ENCODE measurements around the gene DEFB121.
"Not testable (repeated sequence)": the region's sequence is repeated elsewhere in the genome, so short reads cannot be mapped to it uniquely, and the experiment has no call there.

The DEFB121 gene

GRCh38 chr20:31364272-31364671 lies 41.7 kb downstream of the DEFB121 start:
- H3K27ac ChIP-seq; DNase-seq (ENCODE audit: low read depth, low spot score): not testable (repeated sequence)

- DNase-seq (ENCODE audit: low read depth, low spot score): no peak
- no peak overlapping the region for H3K27ac ChIP-seq
These were observed 42.7 kb downstream of the DEFB121 start for GRCh38 chr20:31363295-31363694.

- no peak for DNase-seq (ENCODE audit: low read depth, low spot score)
- no peak overlapping the region for H3K27ac ChIP-seq
These were observed 50.0 kb downstream of the DEFB121 start for GRCh38 chr20:31355981-31356380.
